ENCODE measurements around the gene TTC34. TPM values are rescaled to one million over a fixed set of nuclear protein-coding genes. Genes with fewer than 3 reads are reported as not detected.

Gene TTC34
- total and polyA plus RNA-seq, 10 of the 15 experiments (the other 5 are each of a cell fraction or from before 2014, with no cell fraction given), result 0.03 to 0.49 (median 0.05) TPM; not detected in 2

GRCh38 chr1:2614145-2614544, 187.3 kb downstream of the TTC34 start:
- no peaks in the 10 kb centered on the region for H3K4me1 ChIP-seq (ENCODE audit: control insufficient read depth, insufficient read depth, low read length)
- H3K27ac ChIP-seq (ENCODE audit: control insufficient read depth, insufficient read depth), result no peak overlapping the region
- H3K27me3 ChIP-seq (replicated peaks in 1 of 2; ENCODE audit: control insufficient read depth in 2 of 2, insufficient read depth in 2 of 2, low read length in 1 of 2), result no peaks in the 10 kb centered on the region
- ChIA-PET RAD21 (ENCODE audit: unreplicated experiment) (no interaction called here), POLR2A (no interaction called here), CTCF (no interaction called here), SMC1A (ENCODE audit: uncharacterized antibody, unreplicated experiment) (no interaction called here)
- BruUV-seq (replicated peaks), result no TSS peak
- H3K4me3 ChIP-seq, result no peak overlapping the region
- H3K9ac ChIP-seq (ENCODE audit: control insufficient read depth, insufficient read depth, low read length), result no peak overlapping the region
- H4K20me1 ChIP-seq (ENCODE audit: control insufficient read depth, insufficient read depth), result no peaks in the 10 kb centered on the region
- H2AFZ ChIP-seq (ENCODE audit: control insufficient read depth, low read depth, low read length), result no peak overlapping the region
- FAIRE-seq (no peak), DNase-seq (ENCODE audit: low read depth, low spot score) (no peak), ATAC-seq (no peak)
- no peaks in the 10 kb centered on the region for H3K79me2 ChIP-seq (ENCODE audit: control insufficient read depth, insufficient read depth, low read length)
- intact Hi-C loops (cut with micrococcal nuclease; ENCODE audit: unreplicated experiment), result no loop called here
- in situ Hi-C loops (cut with MboI), result no loop called here
- no peaks in the 10 kb centered on the region; the same call in 2 of the 3 replicates for H3K9me3 ChIP-seq (replicated peaks; ENCODE audit: control insufficient read depth, insufficient read depth, low read length)
- no peak for TF ChIP-seq MXI1 (IDR thresholded peaks at IDR 0.05; ENCODE audit: low read depth, low read length)
- no peak for TF ChIP-seq LARP7 (IDR thresholded peaks at IDR 0.05)
- no peak for TF ChIP-seq PML (IDR thresholded peaks at IDR 0.05; ENCODE audit: low read length)
- no peak for TF ChIP-seq SMC3 (IDR thresholded peaks at IDR 0.05; ENCODE audit: borderline replicate concordance, low read length)
- no peak for TF ChIP-seq WRNIP1 (IDR thresholded peaks at IDR 0.05; ENCODE audit: borderline replicate concordance, low read depth, low read length)
- no peak for TF ChIP-seq MYB (IDR thresholded peaks at IDR 0.05; ENCODE audit: borderline replicate concordance, low read depth, low read length)
- TF ChIP-seq TCF12 (IDR thresholded peaks at IDR 0.05; ENCODE audit: low read depth, low read length), result no peak
- TF ChIP-seq TAF1 (IDR thresholded peaks at IDR 0.05; ENCODE audit: borderline replicate concordance, low read depth, low read length), result no peak
- TF ChIP-seq GABPA (IDR thresholded peaks at IDR 0.05; ENCODE audit: low read depth), result no peak
- TF ChIP-seq ZNF217 (IDR thresholded peaks at IDR 0.05), result no peak
- no peak for TF ChIP-seq NFXL1 (IDR thresholded peaks at IDR 0.05; ENCODE audit: borderline replicate concordance)
- no peak for TF ChIP-seq IRF3 (IDR thresholded peaks at IDR 0.05)
- TF ChIP-seq EED (IDR thresholded peaks at IDR 0.05; ENCODE audit: low read depth), result no peak
- no peak for TF ChIP-seq CREB1 (IDR thresholded peaks at IDR 0.05; ENCODE audit: low read depth)
- no peak for TF ChIP-seq SKIL (IDR thresholded peaks at IDR 0.05; ENCODE audit: low read depth, poor library complexity, severe bottlenecking)
- WGBS (ENCODE audit: insufficient coverage, insufficient replicate concordance, low lambda C conversion rate, missing lambda C conversion rate), result 32% methylated on average over 2 of the region's 2 CpGs
- H3K4me2 ChIP-seq (ENCODE audit: control insufficient read depth, insufficient read depth), result no peak overlapping the region
- no peaks in the 10 kb centered on the region for H3K36me3 ChIP-seq (ENCODE audit: control insufficient read depth in 2 of 2, insufficient read depth in 2 of 2, low read length in 1 of 2)

Measured in GM12878 (cell line).